GM12801 (cell line): ENCODE data around the gene DNAJC5.

Source experiments
- TF ChIP-seq, protein P1 (sequence below): IDR thresholded peaks from one replicate; pipeline ENCODE4 v1.5.1; 2011; ENCODE audit warnings: control low read depth; ENCODE audit not compliant: insufficient read length; ENCODE audit errors: extremely low read depth

DNAJC5 gene

GRCh38 chr20:63974402-63975200 lies 79.7 kb downstream of the DNAJC5 start:
- TF ChIP-seq, protein P1, sequence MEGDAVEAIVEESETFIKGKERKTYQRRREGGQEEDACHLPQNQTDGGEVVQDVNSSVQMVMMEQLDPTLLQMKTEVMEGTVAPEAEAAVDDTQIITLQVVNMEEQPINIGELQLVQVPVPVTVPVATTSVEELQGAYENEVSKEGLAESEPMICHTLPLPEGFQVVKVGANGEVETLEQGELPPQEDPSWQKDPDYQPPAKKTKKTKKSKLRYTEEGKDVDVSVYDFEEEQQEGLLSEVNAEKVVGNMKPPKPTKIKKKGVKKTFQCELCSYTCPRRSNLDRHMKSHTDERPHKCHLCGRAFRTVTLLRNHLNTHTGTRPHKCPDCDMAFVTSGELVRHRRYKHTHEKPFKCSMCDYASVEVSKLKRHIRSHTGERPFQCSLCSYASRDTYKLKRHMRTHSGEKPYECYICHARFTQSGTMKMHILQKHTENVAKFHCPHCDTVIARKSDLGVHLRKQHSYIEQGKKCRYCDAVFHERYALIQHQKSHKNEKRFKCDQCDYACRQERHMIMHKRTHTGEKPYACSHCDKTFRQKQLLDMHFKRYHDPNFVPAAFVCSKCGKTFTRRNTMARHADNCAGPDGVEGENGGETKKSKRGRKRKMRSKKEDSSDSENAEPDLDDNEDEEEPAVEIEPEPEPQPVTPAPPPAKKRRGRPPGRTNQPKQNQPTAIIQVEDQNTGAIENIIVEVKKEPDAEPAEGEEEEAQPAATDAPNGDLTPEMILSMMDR = no peak

DNA sequence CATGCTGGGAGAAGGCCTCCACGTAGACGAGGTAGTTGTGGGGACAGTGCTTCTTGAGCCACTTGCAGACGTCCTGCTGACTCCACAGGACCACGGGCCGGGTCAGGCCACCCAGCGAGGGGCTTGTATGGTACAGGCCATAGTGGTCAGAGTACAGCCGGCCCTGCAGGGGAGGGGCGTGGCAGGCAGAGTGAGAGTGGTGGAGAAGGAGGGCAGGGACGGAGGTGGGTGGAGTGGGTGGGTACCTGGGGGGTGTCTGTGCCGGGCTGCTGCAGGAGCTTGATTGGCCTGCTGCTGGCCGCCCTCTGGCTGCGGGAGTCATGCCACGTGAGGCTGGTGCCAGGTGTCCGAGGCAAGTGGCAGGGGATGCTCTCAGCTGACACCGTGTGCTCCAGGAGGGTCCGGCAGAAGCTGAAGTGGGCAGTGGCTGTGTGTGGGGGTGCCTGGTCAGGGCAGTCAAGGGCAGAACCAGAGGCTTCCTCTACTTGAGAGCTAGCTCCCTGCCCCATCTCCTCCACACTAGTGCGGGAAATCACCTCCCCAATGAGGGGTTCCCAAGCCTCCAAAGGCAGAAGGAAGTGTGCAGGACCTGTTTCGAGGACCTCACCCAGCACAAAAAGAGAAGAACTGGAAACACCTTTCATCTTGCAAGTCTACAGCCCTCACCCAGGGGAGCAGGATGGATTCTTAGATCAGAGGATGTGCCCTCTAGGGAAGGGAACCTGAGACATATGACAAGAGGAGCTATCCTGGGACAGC lies 82.2 kb downstream of the DNAJC5 start:
- TF ChIP-seq, protein P1 = no peak

- TF ChIP-seq, protein P1 = no peak
Measured at GRCh38 chr20:63977739-63978276, 82.9 kb downstream of the DNAJC5 start.

- TF ChIP-seq, protein P1 = no peak
Measured at GRCh38 chr20:63978319-63979228, 83.6 kb downstream of the DNAJC5 start.

DNA sequence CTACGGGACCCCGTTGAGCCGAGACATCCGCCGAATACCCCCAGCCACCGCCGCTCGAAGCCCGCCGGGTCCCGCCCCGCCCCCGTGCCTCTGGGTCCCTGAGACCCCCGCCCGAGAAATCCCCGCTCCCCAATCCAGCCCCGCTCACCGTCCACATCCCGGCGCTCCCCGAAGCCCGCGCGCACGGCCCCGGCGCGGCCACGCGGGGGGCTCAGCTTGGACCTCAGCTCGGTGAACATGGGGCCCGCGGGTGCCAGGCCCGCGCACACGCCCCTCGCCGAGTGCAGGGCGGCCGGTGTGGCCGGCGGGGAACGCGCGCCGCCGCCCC lies 84.3 kb downstream of the DNAJC5 start:
- TF ChIP-seq, protein P1 = no peak

GRCh38 chr20:63979557-63980316 lies 84.8 kb downstream of the DNAJC5 start, which contains the start of gene SAMD10:
Gene SAMD10 (minus strand): TSS chr20:63979642. CDS start chr20:63979467, 175 bp downstream.
- TF ChIP-seq, protein P1 = no peak
